Ovary (tissue), 9 donors: Measurements from ENCODE around the gene CKS1B. TPM values are rescaled to one million over a fixed set of nuclear protein-coding genes. Genes with fewer than 3 reads are reported as not detected.
A peak's percentile ranks its signal among the peaks of the same experiment; 100 is the strongest.

Experiments
- DNase-seq, 5 donors: peaks; one replicate each; pipeline ENCODE4 v3.0.0-alpha.2; 2019 to 2020
- H3K27ac ChIP-seq, 2 donors: fragments of 200-600 bp; one replicate each; pipeline versions ENCODE4 v1.5.1 to v1.8.0; 2019 to 2022
- H3K27me3 ChIP-seq: fragments of 200-600 bp; one replicate; pipeline ENCODE4 v1.8.0; 2022
- H3K36me3 ChIP-seq: fragments of 200-600 bp; sonication (generic); one replicate; pipeline ENCODE4 v1.5.1; 2019
- H3K4me1 ChIP-seq: one replicate; pipeline ENCODE4 v1.8.1; 2013; ENCODE audit warnings: mild to moderate bottlenecking, moderate library complexity; ENCODE audit not compliant: insufficient read depth
- H3K4me3 ChIP-seq: fragments of 200-600 bp; sonication (generic); one replicate; pipeline ENCODE4 v1.5.1; 2017
- H3K9me3 ChIP-seq, 2 donors: fragments of 200-600 bp in 1 of 2; sonication (generic) in 1 of 2; one replicate each; pipeline versions ENCODE4 v1.5.1 to v1.8.1; 2013 to 2019; ENCODE audit warnings: mild to moderate bottlenecking in 1 of 2, moderate library complexity in 1 of 2
- CTCF ChIP-seq, 3 donors: fragments of 450-650 bp in 2 of 3; fragments of 200-600 bp in 1 of 3; IDR thresholded peaks; one replicate each; pipeline versions ENCODE4 v1.5.1 to v1.8.0; 2016 to 2022; ENCODE audit warnings: antibody characterized with exemption in 3 of 3, mild to moderate bottlenecking in 1 of 3
- EP300 ChIP-seq: sonication (generic); formaldehyde crosslinking; IDR thresholded peaks from one replicate; pipeline ENCODE4 v1.6.1; 2017; ENCODE audit warnings: antibody characterized with exemption
- POLR2A ChIP-seq: fragments of 450-650 bp; IDR thresholded peaks from one replicate; pipeline ENCODE4 v1.6.1; 2017; ENCODE audit warnings: antibody characterized with exemption, mild to moderate bottlenecking, moderate library complexity
- WGBS, 3 donors: extraction: QIAGEN DNeasy Blood & Tissue Kit in 1 of 3; methylation state at CpG; one replicate each; pipeline versions ENCODE4 v1.1.5 to v1.1.7; 2013 to 2017; 5-methylcytosine and 5-hydroxymethylcytosine counted together
- intact Hi-C, 4 donors: fragments of 100-400 bp; cut with DNase I; formaldehyde crosslinking; loops; one replicate each; pipeline versions ENCODE4 v1.11.0 to v1.15.1; 2022 to 2023
- polyA plus RNA-seq, 2 donors: library from polyadenylated mRNA; stranded (reverse); fragments of 200-250 nt in 1 of 2; fragments of 350-450 nt in 1 of 2; fragmentation: Illumina TruSeq in 1 of 2; extraction: RNeasy Lipid Tissue Mini Kit (QIAGEN cat#74804) in 1 of 2; gene quantifications; one replicate each; pipeline ENCODE4 v1.2.3, GENCODE V29; 2013 to 2014
- total RNA-seq, 7 donors: library from RNA; depleted of rRNA in 2 of 7; stranded (reverse); fragments of >200 nt in 2 of 7; fragmentation: NEBNext Ultra II Directional in 3 of 7; extraction: Animal tissue kit (Norgen Biotek cat#: 25700) in 3 of 7; gene quantifications; one replicate each; pipeline versions ENCODE4 v1.1.0 to v1.2.4, GENCODE V29; 2016 to 2023
- donor health status: DM: no; HTN: no; CAD: no; lungs with moderate emphysema.
- donor health status: DM: no; HTN: no; CAD: no.
- donor health status: Bipolar disorder and iron deficiency.
- donor health status: DM: yes; HTN: yes; CAD: no.
- donor health status: DM: no; HTN: no; CAD: no.
- donor health status: DM: yes; HTN: yes; CAD: no.

Gene CKS1B
- total and polyA plus RNA-seq, 9 donors: 12.2 to 55.8 (median 28.0) TPM

GRCh38 chr1:154952664-154953063 lies 21.8 kb upstream of the CKS1B start:
- Histone ChIP-seq H3K4me3 (no peak overlapping the region), H3K9me3 (no peaks in the 10 kb centered on the region), H3K4me1 (peaks cover 41% of the 10 kb centered on the region), H3K27me3 (no peaks in the 10 kb centered on the region), H3K36me3 (no peaks in the 10 kb centered on the region), H3K27ac (peak overlapping the region in 1 of 2 donors; percentile 53)
- intact Hi-C loops: loop anchor here in 1 of 4 donors (5.0 kb wide), 1 partner anchor 100 kb away; the partner anchor contains the start of gene ADAM15
- no peak for DNase-seq
- TF ChIP-seq CTCF (IDR thresholded peaks at IDR 0.05) (no peak), POLR2A (no peak), EP300 (no peak)
- WGBS, 3 donors: 35 to 59% (median 39%) methylated on average over 6 of the region's 6 CpGs

GRCh38 chr1:154953611-154954038 lies 20.9 kb upstream of the CKS1B start:
- WGBS, 3 donors: 52 to 80% (median 68%) methylated on average over 2 of the region's 2 CpGs
- TF ChIP-seq POLR2A (no peak), CTCF (IDR thresholded peaks at IDR 0.05) (no peak), EP300 (no peak)
- intact Hi-C loops: loop anchor here in 1 of 4 donors (5.0 kb wide), 1 partner anchor 99 kb away; the partner anchor contains the start of gene ADAM15

GRCh38 chr1:154954541-154954940 lies 19.9 kb upstream of the CKS1B start:
- Histone ChIP-seq H3K27ac (peak overlapping the region in 1 of 2 donors; percentile 78), H3K4me1 (peaks cover 41% of the 10 kb centered on the region), H3K4me3 (no peak overlapping the region), H3K9me3 (no peaks in the 10 kb centered on the region), H3K36me3 (no peaks in the 10 kb centered on the region), H3K27me3 (no peaks in the 10 kb centered on the region)
- TF ChIP-seq CTCF (IDR thresholded peaks at IDR 0.05): no peak
- TF ChIP-seq POLR2A: no peak
- TF ChIP-seq EP300: no peak
- 53 to 57% (median 56%) methylated on average over 3 of the region's 3 CpGs for WGBS, 3 donors
- no peak for DNase-seq
- intact Hi-C loops: loop anchor here in 1 of 4 donors (5.0 kb wide), 1 partner anchor 98 kb away; the partner anchor contains the start of gene ADAM15

More at GRCh38 chr1:154953611-154954038, 20.9 kb upstream of the CKS1B start:
- Histone ChIP-seq H3K27ac (peak overlapping the region in 1 of 2 donors; percentile 16), H3K4me1 (peaks cover 41% of the 10 kb centered on the region), H3K4me3 (no peak overlapping the region), H3K9me3 (no peaks in the 10 kb centered on the region), H3K36me3 (no peaks in the 10 kb centered on the region), H3K27me3 (no peaks in the 10 kb centered on the region)
- DNase-seq: peak in 1 of 5 donors; percentile 36

GRCh38 chr1:154955039-154955717 lies 19.3 kb upstream of the CKS1B start:
- peak; percentile 22 for TF ChIP-seq POLR2A
- TF ChIP-seq EP300: no peak
- TF ChIP-seq CTCF (IDR thresholded peaks at IDR 0.05): no peak
- Histone ChIP-seq H3K4me3 (peak overlapping the region; percentile 57), H3K27me3 (no peaks in the 10 kb centered on the region), H3K9me3 (no peaks in the 10 kb centered on the region), H3K27ac (peak overlapping the region; percentile 52 to 78), H3K4me1 (peaks cover 41% of the 10 kb centered on the region), H3K36me3 (no peaks in the 10 kb centered on the region)
- DNase-seq: peak in 4 of 5 donors; percentile 51 to 84 (median 58)
- WGBS, 3 donors: 1 to 7% (median 4%) methylated on average over 4 of the region's 4 CpGs
- intact Hi-C loops: loop anchor here in 3 of 4 donors (5.0 kb wide), 2 partner anchors 47 to 107 kb away; partner anchors contain the start of genes EFNA4 (in 2 of the 3) and ZBTB7B (in 1 of the 3)
